ENCODE measurements around the gene OR51B2.

The OR51B2 gene

GRCh38 chr11:5277807-5278382 lies 46.2 kb downstream of the OR51B2 start:
- no peak overlapping the region for H3K27ac ChIP-seq
- in situ Hi-C loops (cut with HindIII; ENCODE audit: low pct_ligation_motif_present, low sequenced_read_pairs): no loop called here
- no peak for TF ChIP-seq CTCF (IDR thresholded peaks at IDR 0.05; ENCODE audit: low read depth, low read length, missing control alignments)
- no peaks in the 10 kb centered on the region for H3K27me3 ChIP-seq (replicated peaks)
- H3K4me3 ChIP-seq (ENCODE audit: low read depth, low read length): no peak overlapping the region
- no peaks in the 10 kb centered on the region for H3K36me3 ChIP-seq (replicated peaks)
- no peak for DNase-seq

DNA sequence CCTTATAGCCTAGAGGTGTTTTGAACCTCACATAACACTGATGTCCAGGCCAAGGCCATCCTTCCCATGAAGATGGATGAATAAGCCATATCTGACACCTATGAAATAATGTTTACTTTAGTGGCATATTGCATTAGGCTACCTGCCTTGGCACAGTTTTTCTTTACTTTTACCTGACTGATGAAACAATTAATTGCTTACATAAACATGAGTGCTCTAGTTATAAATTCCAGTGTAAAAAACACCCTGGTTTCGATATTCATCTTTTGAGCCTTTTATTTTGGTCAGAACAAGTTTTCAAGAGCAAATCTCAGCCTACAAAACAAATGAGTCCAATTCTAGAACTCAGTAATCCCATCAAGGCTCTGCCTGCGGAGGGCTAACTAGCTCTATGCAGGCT lies 47.4 kb downstream of the OR51B2 start:
- H3K4me3 ChIP-seq (ENCODE audit: low read depth, low read length): no peak overlapping the region
- H3K27ac ChIP-seq: no peak overlapping the region
- TF ChIP-seq CTCF (IDR thresholded peaks at IDR 0.05; ENCODE audit: low read depth, low read length, missing control alignments): no peak
- H3K27me3 ChIP-seq (replicated peaks): no peaks in the 10 kb centered on the region
- in situ Hi-C loops (cut with HindIII; ENCODE audit: low pct_ligation_motif_present, low sequenced_read_pairs): no loop called here
- H3K36me3 ChIP-seq (replicated peaks): no peaks in the 10 kb centered on the region
- DNase-seq: no peak

GRCh38 chr11:5275369-5276110 lies 48.6 kb downstream of the OR51B2 start:
- TF ChIP-seq CTCF (IDR thresholded peaks at IDR 0.05; ENCODE audit: low read depth, low read length, missing control alignments): no peak
- no peak overlapping the region for H3K27ac ChIP-seq
- no peak for DNase-seq
- no peaks in the 10 kb centered on the region for H3K36me3 ChIP-seq (replicated peaks)
- no peak overlapping the region for H3K4me3 ChIP-seq (ENCODE audit: low read depth, low read length)
- in situ Hi-C loops (cut with HindIII; ENCODE audit: low pct_ligation_motif_present, low sequenced_read_pairs): no loop called here
- no peaks in the 10 kb centered on the region for H3K27me3 ChIP-seq (replicated peaks)

DNA sequence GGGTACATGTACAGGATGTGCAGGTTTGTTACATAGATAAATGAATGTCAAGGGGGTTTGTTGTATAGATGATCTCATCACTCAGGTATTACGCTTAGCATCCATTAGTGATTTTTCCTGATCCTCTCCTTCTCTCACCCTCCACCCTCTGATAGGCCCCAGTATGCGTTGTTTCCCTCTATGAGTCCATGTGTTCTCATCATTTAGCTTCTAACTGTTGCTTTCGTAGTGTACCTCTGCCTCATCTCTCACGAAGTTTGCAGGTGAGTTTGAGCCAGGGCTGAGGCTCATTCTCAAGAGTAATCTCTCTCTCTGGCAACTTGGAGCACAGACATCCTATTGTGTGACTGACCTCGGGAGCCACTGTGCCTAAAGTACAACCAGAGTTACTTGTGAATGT lies 49.7 kb downstream of the OR51B2 start:
- no peak for DNase-seq
- in situ Hi-C loops (cut with HindIII; ENCODE audit: low pct_ligation_motif_present, low sequenced_read_pairs): no loop called here
- Histone ChIP-seq H3K4me3 (ENCODE audit: low read depth, low read length) (no peak overlapping the region), H3K27me3 (replicated peaks) (no peaks in the 10 kb centered on the region), H3K27ac (no peak overlapping the region), H3K36me3 (replicated peaks) (no peaks in the 10 kb centered on the region)
- TF ChIP-seq CTCF (IDR thresholded peaks at IDR 0.05; ENCODE audit: low read depth, low read length, missing control alignments): no peak
